NT2/D1 (cell line): ENCODE results near the gene KIAA0586.
"Not testable (repeated sequence)": the region's sequence is repeated elsewhere in the genome, so short reads cannot be mapped to it uniquely, and the experiment has no call there.

Source experiments
- DNase-seq: peaks from one replicate; pipeline ENCODE4 v3.0.0-alpha.2; 2011; ENCODE audit warnings: low read depth, low spot score
- H3K27me3 ChIP-seq: 2 replicates; pipeline ENCODE4 v1.6.0; 2011; ENCODE audit warnings: mild to moderate bottlenecking; ENCODE audit not compliant: insufficient read length, insufficient read depth
- H3K36me3 ChIP-seq: 2 replicates; pipeline ENCODE4 v1.6.1; 2011; ENCODE audit warnings: mild to moderate bottlenecking, low read length, mixed read lengths; ENCODE audit not compliant: insufficient read depth, insufficient read length
- H3K4me1 ChIP-seq: 2 replicates; pipeline ENCODE4 v1.5.1; 2011; ENCODE audit not compliant: insufficient read depth, insufficient read length
- H3K4me3 ChIP-seq: 2 replicates; pipeline ENCODE4 v1.5.1; 2011; ENCODE audit warnings: low read depth; ENCODE audit not compliant: insufficient read length
- H3K9ac ChIP-seq: 2 replicates; pipeline ENCODE4 v1.6.0; 2011; ENCODE audit warnings: low read depth; ENCODE audit not compliant: insufficient read length
- H3K9me3 ChIP-seq: 2 replicates; pipeline ENCODE4 v1.5.1; 2011; ENCODE audit warnings: mild to moderate bottlenecking, low read length; ENCODE audit not compliant: insufficient read depth
- SUZ12 ChIP-seq: IDR thresholded peaks from 2 replicates; pipeline ENCODE4 v1.6.1; 2011; ENCODE audit not compliant: insufficient read length, insufficient read depth; ENCODE audit errors: extremely low read depth
- YY1 ChIP-seq: IDR thresholded peaks from 2 replicates; pipeline ENCODE4 v1.6.1; 2011; ENCODE audit not compliant: insufficient read length, insufficient read depth
- ZNF274 ChIP-seq: IDR thresholded peaks from 2 replicates; pipeline ENCODE4 v1.6.1; 2011; ENCODE audit warnings: mild to moderate bottlenecking, low read depth, low read length

KIAA0586 gene

DNA sequence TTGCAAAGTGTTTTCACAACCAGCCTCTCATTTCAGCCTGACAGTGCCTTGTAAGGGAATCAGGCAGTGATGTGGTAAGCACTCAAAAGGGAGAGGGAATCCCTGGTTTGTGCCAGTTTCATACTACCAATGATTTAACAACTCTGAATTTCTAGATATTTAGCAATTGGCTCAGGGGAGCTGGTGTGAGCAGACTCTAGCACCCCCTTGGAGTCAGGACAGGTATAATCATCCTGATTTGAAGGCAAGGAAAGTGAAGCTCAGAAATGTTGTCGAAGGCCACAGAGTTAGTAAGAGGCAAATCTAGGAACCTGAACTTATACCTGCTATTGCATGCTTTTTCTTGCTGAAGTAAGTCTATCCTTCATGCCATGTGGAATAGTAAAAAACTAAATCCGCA lies 147.1 kb downstream of the KIAA0586 start:
- Histone ChIP-seq H3K4me3 (no peak overlapping the region), H3K36me3 (no peaks in the 10 kb centered on the region), H3K27me3 (no peaks in the 10 kb centered on the region), H3K9ac (no peak overlapping the region), H3K9me3 (no peaks in the 10 kb centered on the region), H3K4me1 (no peaks in the 10 kb centered on the region)
- no peak for DNase-seq
- TF ChIP-seq SUZ12, result no peak
- TF ChIP-seq YY1, result no peak
- no peak for TF ChIP-seq ZNF274

DNA sequence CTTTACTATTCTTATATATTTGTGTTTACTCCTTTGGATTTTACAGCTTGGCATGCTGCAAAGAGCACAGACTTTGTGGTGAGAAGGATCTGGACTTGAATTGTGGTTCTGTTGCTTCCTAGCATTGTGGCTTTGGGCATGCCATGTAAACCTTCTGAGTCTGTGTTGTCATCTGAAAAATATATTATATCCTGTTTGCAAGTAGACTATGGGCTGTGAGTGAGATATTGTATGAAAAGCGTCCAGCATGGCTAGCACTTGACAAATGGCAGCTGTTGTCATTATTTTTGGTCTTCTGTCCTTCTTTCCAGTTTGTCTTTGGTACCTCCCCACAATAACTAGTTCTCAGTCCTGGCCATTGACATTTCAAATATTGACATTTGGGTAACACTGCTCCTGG lies 148.4 kb downstream of the KIAA0586 start:
- no peaks in the 10 kb centered on the region for H3K27me3 ChIP-seq
- no peaks in the 10 kb centered on the region for H3K36me3 ChIP-seq
- H3K4me3 ChIP-seq, result no peak overlapping the region
- no peak for DNase-seq
- H3K9ac ChIP-seq, result no peak overlapping the region
- no peaks in the 10 kb centered on the region for H3K4me1 ChIP-seq
- no peak for TF ChIP-seq SUZ12
- no peak for TF ChIP-seq ZNF274
- no peak for TF ChIP-seq YY1
- no peaks in the 10 kb centered on the region for H3K9me3 ChIP-seq

DNA sequence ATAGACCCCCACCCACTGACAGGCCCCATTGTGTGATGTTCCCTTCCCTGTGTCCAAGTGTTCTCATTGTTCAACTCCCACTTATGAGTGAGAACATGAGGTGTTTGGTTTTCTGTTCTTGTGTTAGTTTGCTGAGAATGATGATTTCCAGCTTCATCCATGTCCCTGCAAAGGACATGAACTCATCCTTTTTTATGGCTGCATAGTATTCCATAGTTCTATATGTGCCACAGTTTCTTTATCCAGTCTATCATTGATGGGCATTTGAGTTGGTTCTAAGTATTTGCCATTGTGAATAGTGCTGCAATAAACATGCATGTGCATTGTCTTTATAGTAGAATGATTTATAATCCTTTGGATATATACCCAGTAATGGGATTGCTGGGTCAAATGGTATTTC lies 152.5 kb downstream of the KIAA0586 start:
- H3K27me3 ChIP-seq, H3K36me3 ChIP-seq, H3K9me3 ChIP-seq, DNase-seq, H3K4me3 ChIP-seq, H3K4me1 ChIP-seq, H3K9ac ChIP-seq: not testable (repeated sequence)

DNA sequence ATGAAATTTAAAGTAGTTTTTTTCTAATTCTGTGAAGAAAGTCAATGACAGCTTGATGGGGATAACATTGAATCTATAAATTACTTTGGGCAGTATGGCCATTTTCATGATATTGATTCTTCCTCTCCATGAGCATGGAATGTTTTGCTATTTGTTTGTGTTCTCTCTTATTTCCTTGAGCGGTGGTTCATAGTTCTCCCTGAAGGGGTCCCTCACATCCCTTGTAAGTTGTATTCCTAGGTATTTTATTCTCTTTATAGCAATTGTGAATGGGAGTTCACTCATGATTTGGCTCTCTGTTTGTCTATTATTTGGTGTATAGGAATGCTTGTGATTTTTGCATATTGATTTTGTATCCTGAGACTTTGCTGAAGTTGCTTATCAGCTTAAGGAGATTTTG lies 153.9 kb downstream of the KIAA0586 start:
- DNase-seq, H3K9ac ChIP-seq, H3K4me1 ChIP-seq, H3K36me3 ChIP-seq, H3K27me3 ChIP-seq, H3K9me3 ChIP-seq, H3K4me3 ChIP-seq: not testable (repeated sequence)

DNA sequence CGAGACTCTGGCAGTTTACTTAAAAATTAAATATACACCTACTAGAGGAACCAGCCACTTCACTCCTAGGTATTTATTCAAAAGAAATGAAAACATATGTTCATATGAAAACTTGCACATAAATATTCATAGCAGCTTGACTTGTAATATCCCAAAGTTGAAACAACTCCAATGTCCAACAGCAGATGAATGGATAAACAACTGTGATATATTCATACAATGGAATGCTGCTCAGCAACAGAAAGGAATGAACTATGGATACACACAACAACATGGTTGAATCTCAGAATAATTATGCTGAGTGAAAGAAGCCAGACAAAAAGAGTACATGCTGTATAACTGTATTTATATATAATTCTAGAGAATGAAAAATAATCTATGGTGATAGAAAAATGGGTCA lies 156.9 kb downstream of the KIAA0586 start:
- no peaks in the 10 kb centered on the region for H3K36me3 ChIP-seq
- H3K9ac ChIP-seq, result no peak overlapping the region
- H3K27me3 ChIP-seq, result no peaks in the 10 kb centered on the region
- TF ChIP-seq SUZ12 (no peak), YY1 (no peak), ZNF274 (no peak)
- no peaks in the 10 kb centered on the region for H3K4me1 ChIP-seq
- H3K9me3 ChIP-seq, result 0 out of 2 replicates have a peak, but pooled peaks cover 7% of the 10 kb centered on the region
- H3K4me3 ChIP-seq, result no peak overlapping the region
- DNase-seq, result no peak

DNA sequence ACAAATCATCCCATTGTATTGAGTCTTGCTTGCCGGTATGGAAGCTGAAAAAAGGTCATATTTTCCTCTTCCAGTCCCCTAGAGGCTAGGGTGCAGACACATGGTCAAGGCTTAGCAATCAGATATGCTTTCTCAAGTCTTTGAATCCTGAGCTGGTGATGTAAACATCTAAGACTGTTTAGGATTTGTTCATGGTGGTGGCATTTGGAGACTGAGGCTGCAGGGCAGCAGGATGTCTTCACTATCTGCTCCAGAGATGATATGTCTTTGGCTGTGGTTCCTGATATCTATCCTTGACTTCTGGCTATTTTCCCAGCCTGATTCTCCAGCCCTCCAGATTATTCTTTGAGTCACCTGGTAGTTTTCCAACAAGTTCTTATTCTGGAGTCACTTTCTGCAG lies 159.8 kb downstream of the KIAA0586 start:
- TF ChIP-seq ZNF274, result no peak
- no peak for TF ChIP-seq YY1
- TF ChIP-seq SUZ12, result no peak

DNA sequence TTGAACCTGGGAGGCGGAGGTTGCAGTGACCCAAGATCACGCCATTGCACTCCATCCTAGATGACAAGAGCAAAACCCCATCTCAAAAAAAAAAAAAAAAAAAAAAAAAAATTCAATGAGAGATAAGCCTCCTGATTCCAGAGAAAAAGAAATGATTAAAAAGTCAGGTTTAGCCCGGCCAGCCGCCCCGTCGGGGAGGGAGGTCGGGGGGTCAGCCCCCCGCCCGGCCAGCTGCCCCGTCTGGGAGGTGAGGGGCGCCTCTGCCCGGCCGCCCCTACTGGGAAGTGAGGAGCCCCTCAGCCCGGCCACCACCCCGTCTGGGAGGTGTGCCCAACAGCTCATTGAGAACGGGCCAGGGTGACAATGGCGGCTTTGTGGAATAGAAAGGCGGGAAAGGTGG lies 160.8 kb downstream of the KIAA0586 start:
- DNase-seq, H3K27me3 ChIP-seq, H3K4me3 ChIP-seq, H3K4me1 ChIP-seq, H3K9me3 ChIP-seq, H3K9ac ChIP-seq, H3K36me3 ChIP-seq: not testable (repeated sequence)

More for the DNA sequence above, 159.8 kb downstream of the KIAA0586 start:
- no peak overlapping the region for H3K4me3 ChIP-seq
- H3K27me3 ChIP-seq, result no peaks in the 10 kb centered on the region
- H3K36me3 ChIP-seq, result no peaks in the 10 kb centered on the region
- DNase-seq, result no peak
- 0 out of 2 replicates have a peak, but pooled peaks cover 7% of the 10 kb centered on the region for H3K9me3 ChIP-seq
- H3K4me1 ChIP-seq, result no peaks in the 10 kb centered on the region
- no peak overlapping the region for H3K9ac ChIP-seq

DNA sequence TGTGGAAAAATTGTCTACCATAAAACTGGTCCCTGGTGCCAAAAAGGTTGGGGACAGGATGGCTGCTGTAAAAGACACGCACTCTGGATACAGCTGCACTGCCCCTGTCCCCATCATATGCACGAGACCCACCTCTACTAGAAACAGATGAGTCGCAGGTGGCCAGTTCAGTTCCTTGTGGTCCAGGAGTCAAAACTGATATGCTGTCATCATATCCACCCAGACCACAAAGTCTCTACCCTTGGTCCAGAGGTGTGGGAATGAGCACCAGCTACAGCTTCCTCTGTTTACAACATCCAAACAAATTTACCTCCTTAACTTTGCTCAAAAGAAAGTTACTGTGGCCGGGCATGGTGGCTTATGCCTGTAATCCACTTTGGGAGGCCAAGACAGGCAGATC lies 166.5 kb downstream of the KIAA0586 start:
- Histone ChIP-seq H3K9me3 (no peaks in the 10 kb centered on the region), H3K4me3 (no peak overlapping the region), H3K36me3 (no peaks in the 10 kb centered on the region), H3K27me3 (no peaks in the 10 kb centered on the region), H3K9ac (no peak overlapping the region), H3K4me1 (no peaks in the 10 kb centered on the region)
- DNase-seq, result no peak
- TF ChIP-seq SUZ12 (no peak), ZNF274 (no peak), YY1 (no peak)

DNA sequence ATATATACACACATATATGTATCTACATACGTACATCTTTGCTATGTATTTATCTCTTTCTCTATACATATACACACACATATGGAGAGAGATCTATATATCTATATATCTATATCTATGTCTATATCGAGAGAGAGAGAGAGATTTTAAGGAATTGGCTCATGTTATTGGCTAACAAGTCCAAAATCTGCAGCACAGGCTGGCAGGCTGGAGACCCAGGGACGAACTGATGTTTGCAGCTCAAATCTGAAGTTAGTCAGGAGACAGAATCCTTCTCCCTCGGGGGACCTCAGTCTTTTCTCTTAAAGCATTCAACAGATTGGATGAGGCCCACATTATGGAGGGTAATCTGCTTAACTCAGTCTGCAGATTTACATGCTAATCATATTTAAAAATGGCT lies 169.5 kb downstream of the KIAA0586 start:
- TF ChIP-seq YY1 (no peak), ZNF274 (no peak)
- Histone ChIP-seq H3K4me1 (no peaks in the 10 kb centered on the region), H3K27me3 (no peaks in the 10 kb centered on the region), H3K9ac (no peak overlapping the region), H3K36me3 (no peaks in the 10 kb centered on the region), H3K9me3 (no peaks in the 10 kb centered on the region), H3K4me3 (no peak overlapping the region)
- DNase-seq, result no peak
